Measurements from ENCODE around the gene IGF1R. TPM values are rescaled to one million over a fixed set of nuclear protein-coding genes. Genes with fewer than 3 reads are reported as not detected.

IGF1R gene
- total RNA-seq, 1 experiment from 2014 or later = 3.8 TPM

DNA sequence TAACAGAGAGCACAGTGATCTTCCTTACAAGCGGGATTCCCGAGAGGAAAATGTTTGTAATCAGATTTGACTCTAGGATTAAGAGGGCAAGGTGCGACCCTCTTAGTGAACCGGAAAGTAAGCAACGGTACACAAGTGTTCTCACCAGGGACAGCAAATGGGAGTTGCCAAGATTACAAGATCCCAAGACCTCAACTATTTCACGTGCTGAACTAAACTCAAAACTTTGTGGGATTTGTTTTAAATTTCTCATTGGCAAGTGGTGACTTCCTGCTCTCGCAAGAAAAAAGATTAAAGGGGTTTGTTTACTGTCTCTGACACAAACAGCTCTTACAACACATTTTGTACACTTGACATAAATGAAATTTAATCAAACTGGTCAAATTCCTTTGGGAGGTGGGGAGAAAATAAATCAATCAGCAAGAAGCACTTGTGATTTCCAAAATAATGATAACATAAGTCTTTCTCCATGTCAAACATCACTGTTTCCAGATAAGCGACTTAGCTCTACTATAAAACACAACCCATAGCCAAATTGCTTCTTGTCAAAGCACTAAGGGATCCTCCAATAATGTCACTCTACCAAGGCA is 361.5 kb downstream of the IGF1R start:
- H3K36me3 ChIP-seq (ENCODE audit: low read depth, low read length) = no peaks in the 10 kb centered on the region
- no peaks in the 10 kb centered on the region for H3K79me2 ChIP-seq (ENCODE audit: low read length)
- no peak overlapping the region for H3K9ac ChIP-seq (ENCODE audit: low read length)
- H3K27me3 ChIP-seq (ENCODE audit: low read length) = no peaks in the 10 kb centered on the region
- no peaks in the 10 kb centered on the region for H3K9me2 ChIP-seq (replicated peaks; ENCODE audit: low read length)
- ChIA-PET POLR2A (ENCODE audit: unreplicated experiment) (no interaction called here), CTCF (no interaction called here)
- H2AFZ ChIP-seq (ENCODE audit: low read length) = no peak overlapping the region
- ATAC-seq (no peak), DNase-seq (no peak)
- no peaks in the 10 kb centered on the region for H3F3A ChIP-seq (ENCODE audit: low read length, unreplicated experiment)
- intact Hi-C loops (cut with micrococcal nuclease) = no loop called here
- H3K27ac ChIP-seq (ENCODE audit: low read length) = no peak overlapping the region
- no TSS peak for BruUV-seq (replicated peaks)
- TF ChIP-seq EZH2phosphoT487 (IDR thresholded peaks at IDR 0.05; ENCODE audit: borderline replicate concordance, low read length) (no peak), EZH2 (IDR thresholded peaks at IDR 0.05; ENCODE audit: low read length, unreplicated experiment) (no peak)
- TF ChIP-seq, protein P1, sequence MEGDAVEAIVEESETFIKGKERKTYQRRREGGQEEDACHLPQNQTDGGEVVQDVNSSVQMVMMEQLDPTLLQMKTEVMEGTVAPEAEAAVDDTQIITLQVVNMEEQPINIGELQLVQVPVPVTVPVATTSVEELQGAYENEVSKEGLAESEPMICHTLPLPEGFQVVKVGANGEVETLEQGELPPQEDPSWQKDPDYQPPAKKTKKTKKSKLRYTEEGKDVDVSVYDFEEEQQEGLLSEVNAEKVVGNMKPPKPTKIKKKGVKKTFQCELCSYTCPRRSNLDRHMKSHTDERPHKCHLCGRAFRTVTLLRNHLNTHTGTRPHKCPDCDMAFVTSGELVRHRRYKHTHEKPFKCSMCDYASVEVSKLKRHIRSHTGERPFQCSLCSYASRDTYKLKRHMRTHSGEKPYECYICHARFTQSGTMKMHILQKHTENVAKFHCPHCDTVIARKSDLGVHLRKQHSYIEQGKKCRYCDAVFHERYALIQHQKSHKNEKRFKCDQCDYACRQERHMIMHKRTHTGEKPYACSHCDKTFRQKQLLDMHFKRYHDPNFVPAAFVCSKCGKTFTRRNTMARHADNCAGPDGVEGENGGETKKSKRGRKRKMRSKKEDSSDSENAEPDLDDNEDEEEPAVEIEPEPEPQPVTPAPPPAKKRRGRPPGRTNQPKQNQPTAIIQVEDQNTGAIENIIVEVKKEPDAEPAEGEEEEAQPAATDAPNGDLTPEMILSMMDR (conservative IDR thresholded peaks at IDR 0.05; ENCODE audit: low read depth, low read length) = no peak
- no peaks in the 10 kb centered on the region for H4K20me1 ChIP-seq (ENCODE audit: low read length)
- H3K4me3 ChIP-seq (ENCODE audit: low read length) = no peak overlapping the region
- H3K9me3 ChIP-seq (ENCODE audit: low read length) = no peaks in the 10 kb centered on the region
- H3K4me2 ChIP-seq (ENCODE audit: low read length) = no peak overlapping the region
- H3K4me1 ChIP-seq (ENCODE audit: insufficient read depth, low read length) = no peaks in the 10 kb centered on the region

- H4K20me1 ChIP-seq (ENCODE audit: low read length) = no peaks in the 10 kb centered on the region
- intact Hi-C loops (cut with micrococcal nuclease) = no loop called here
- H3F3A ChIP-seq (ENCODE audit: low read length, unreplicated experiment) = no peaks in the 10 kb centered on the region
- no peak overlapping the region for H3K9ac ChIP-seq (ENCODE audit: low read length)
- H3K9me2 ChIP-seq (replicated peaks; ENCODE audit: low read length) = no peaks in the 10 kb centered on the region
- H3K27me3 ChIP-seq (ENCODE audit: low read length) = no peaks in the 10 kb centered on the region
- BruUV-seq (replicated peaks) = no TSS peak
- no peak for ATAC-seq
- no peaks in the 10 kb centered on the region for H3K36me3 ChIP-seq (ENCODE audit: low read depth, low read length)
- H3K4me1 ChIP-seq (ENCODE audit: insufficient read depth, low read length) = peaks cover 3% of the 10 kb centered on the region; the same call in 1 of the 2 replicates
- TF ChIP-seq, protein P1 (conservative IDR thresholded peaks at IDR 0.05; ENCODE audit: low read depth, low read length) = no peak
- no peak for TF ChIP-seq EZH2 (IDR thresholded peaks at IDR 0.05; ENCODE audit: low read length, unreplicated experiment)
- no peak for TF ChIP-seq EZH2phosphoT487 (IDR thresholded peaks at IDR 0.05; ENCODE audit: borderline replicate concordance, low read length)
- POLR2A ChIA-PET (ENCODE audit: unreplicated experiment) = interaction anchor here (0.5 kb wide), 1 partner anchor 31 kb away, joined by 3 read pairs; no protein-coding TSS in a partner anchor
- no peak overlapping the region for H3K4me2 ChIP-seq (ENCODE audit: low read length)
- no peak overlapping the region for H2AFZ ChIP-seq (ENCODE audit: low read length)
- CTCF ChIA-PET = interaction anchor here (0.7 kb wide), 1 partner anchor 46 kb away, joined by 3 read pairs; no protein-coding TSS in a partner anchor
- no peak overlapping the region for H3K27ac ChIP-seq (ENCODE audit: low read length)
- no peaks in the 10 kb centered on the region for H3K79me2 ChIP-seq (ENCODE audit: low read length)
- DNase-seq = no peak
- H3K4me3 ChIP-seq (ENCODE audit: low read length) = no peak overlapping the region
- H3K9me3 ChIP-seq (ENCODE audit: low read length) = no peaks in the 10 kb centered on the region
Observed at GRCh38 chr15:99010768-99011167, 362.4 kb downstream of the IGF1R start.

Small RNA genes within 50 kb of the gene (microRNA-seq; reads per million reads assigned to microRNA genes)
- gene MIR4714 (ENCODE audit: unreplicated experiment) = not detected
